ENCODE results near the gene NNT.
"Not testable (repeated sequence)": the region's sequence is repeated elsewhere in the genome, so short reads cannot be mapped to it uniquely, and the experiment has no call there.

The NNT gene

GRCh38 chr5:43675357-43675756 is 72.4 kb downstream of the NNT start:
- no peak for DNase-seq

GRCh38 chr5:43676083-43676840 is 73.3 kb downstream of the NNT start:
- DNase-seq: no peak

- DNase-seq: no peak
Observed at GRCh38 chr5:43677253-43677652, 74.3 kb downstream of the NNT start.

GRCh38 chr5:43679214-43679613 is 76.2 kb downstream of the NNT start:
- DNase-seq: no peak

GRCh38 chr5:43680286-43680685 is 77.3 kb downstream of the NNT start:
- no peak for DNase-seq

GRCh38 chr5:43683884-43684471 is 81.0 kb downstream of the NNT start:
- no peak for DNase-seq

GRCh38 chr5:43685252-43685950 is 82.4 kb downstream of the NNT start:
- no peak for DNase-seq

- DNase-seq: no peak
Observed at GRCh38 chr5:43687275-43687674, 84.3 kb downstream of the NNT start.

GRCh38 chr5:43691275-43691674 is 88.3 kb downstream of the NNT start:
- DNase-seq: no peak

- DNase-seq: no peak
Observed at GRCh38 chr5:43691893-43692292, 88.9 kb downstream of the NNT start.

- no peak for DNase-seq
Observed at GRCh38 chr5:43693411-43693810, 90.4 kb downstream of the NNT start.

GRCh38 chr5:43694027-43694426 is 91.0 kb downstream of the NNT start:
- no peak for DNase-seq

GRCh38 chr5:43696444-43696843 is 93.5 kb downstream of the NNT start:
- not testable (repeated sequence) for DNase-seq

- DNase-seq: no peak
Observed at GRCh38 chr5:43699910-43700309, 96.9 kb downstream of the NNT start.

GRCh38 chr5:43700601-43701000 is 97.6 kb downstream of the NNT start:
- no peak for DNase-seq

GRCh38 chr5:43701227-43701626 is 98.2 kb downstream of the NNT start:
- DNase-seq: no peak

- no peak for DNase-seq
Observed at GRCh38 chr5:43702293-43702692, 99.3 kb downstream of the NNT start.

GRCh38 chr5:43702815-43703214 is 99.8 kb downstream of the NNT start:
- no peak for DNase-seq

GRCh38 chr5:43704243-43704642 is 101.3 kb downstream of the NNT start:
- no peak for DNase-seq

- DNase-seq: not testable (repeated sequence)
Observed at GRCh38 chr5:43706576-43706975, 103.6 kb downstream of the NNT start.

- DNase-seq: no peak
Observed at GRCh38 chr5:43711496-43711895, 108.5 kb downstream of the NNT start.

- DNase-seq: no peak
Observed at GRCh38 chr5:43712081-43712480, 109.1 kb downstream of the NNT start.

GRCh38 chr5:43719783-43720182 is 116.8 kb downstream of the NNT start:
- not testable (repeated sequence) for DNase-seq

- no peak for DNase-seq
Observed at GRCh38 chr5:43728581-43728980, 125.6 kb downstream of the NNT start.
